Gastroesophageal sphincter (tissue), 4 donors: ENCODE results near the gene DHRS13. TPM values are rescaled to one million over a fixed set of nuclear protein-coding genes. Genes with fewer than 3 reads are reported as not detected.

Experiments
- ATAC-seq: fragments of 150-250 bp; one replicate; pipeline ENCODE4 v1.9.1; 2016; ENCODE audit warnings: mild to moderate bottlenecking, moderate library complexity
- H3K27ac ChIP-seq, 4 donors: fragments of 200-600 bp; sonication (generic) in 3 of 4; 1 replicate in 3 of 4; 2 replicates in 1 of 4; pipeline ENCODE4 v1.5.1; 2016 to 2019
- H3K27me3 ChIP-seq: fragments of 200-600 bp; sonication (generic); one replicate; pipeline ENCODE4 v1.5.1; 2019
- H3K36me3 ChIP-seq, 2 donors: fragments of 200-600 bp; sonication (generic); one replicate each; pipeline ENCODE4 v1.5.1; 2019; ENCODE audit warnings: control low read depth in 1 of 2
- H3K4me1 ChIP-seq, 3 donors: fragments of 200-600 bp; sonication (generic); 1 replicate in 2 of 3; 2 replicates in 1 of 3; pipeline ENCODE4 v1.5.1; 2016 to 2019; ENCODE audit warnings: control low read depth in 2 of 3
- H3K4me3 ChIP-seq, 2 donors: fragments of 200-600 bp; sonication (generic); one replicate each; pipeline ENCODE4 v1.5.1; 2019; ENCODE audit warnings: mild to moderate bottlenecking in 1 of 2, moderate library complexity in 1 of 2
- H3K9me3 ChIP-seq, 3 donors: fragments of 200-600 bp; sonication (generic); one replicate each; pipeline ENCODE4 v1.5.1; 2017 to 2019; ENCODE audit warnings: control low read depth in 2 of 3
- CTCF ChIP-seq, 4 experiments: fragments of 200-600 bp in 2 of 4; fragments of 450-650 bp in 2 of 4; sonication (generic) in 1 of 4; IDR thresholded peaks; one replicate each; pipeline ENCODE4 v1.5.1; 2017 to 2019; ENCODE audit warnings: antibody characterized with exemption in 4 of 4, mild to moderate bottlenecking in 2 of 4, moderate library complexity in 2 of 4
- EP300 ChIP-seq: sonication (generic); formaldehyde crosslinking; IDR thresholded peaks from one replicate; pipeline ENCODE4 v1.6.1; 2017; ENCODE audit warnings: antibody characterized with exemption, mild to moderate bottlenecking
- POLR2A ChIP-seq, 2 donors: fragments of 450-650 bp; IDR thresholded peaks; one replicate each; pipeline ENCODE4 v1.6.1; 2017; ENCODE audit warnings: antibody characterized with exemption in 2 of 2, mild to moderate bottlenecking in 2 of 2, moderate library complexity in 1 of 2
- POLR2AphosphoS5 ChIP-seq: sonication (generic); formaldehyde crosslinking; IDR thresholded peaks from one replicate; pipeline ENCODE4 v1.6.1; 2017; ENCODE audit warnings: antibody characterized with exemption
- WGBS, 2 donors: methylation state at CpG; one replicate each; pipeline ENCODE4 v1.1.5; 2018; ENCODE audit warnings: low coverage in 1 of 2; 5-methylcytosine and 5-hydroxymethylcytosine counted together
- total RNA-seq, 4 donors: library from RNA; depleted of rRNA; stranded (reverse); fragments of >200 nt; gene quantifications; one replicate each; pipeline ENCODE4 v1.1.0, GENCODE V29; 2016

The DHRS13 gene
- total RNA-seq, 4 donors from 2014 or later, result 3.9 to 6.5 (median 5.2) TPM

GRCh38 chr17:28916302-28916934 lies 13.5 kb upstream of the DHRS13 start:
- peak; percentile 65 for ATAC-seq

GRCh38 chr17:28912938-28913333 lies 10.1 kb upstream of the DHRS13 start:
- no peak overlapping the region for H3K4me3 ChIP-seq
- WGBS, 2 donors, result 100% methylated on average over 1 of the region's 6 CpGs; no CpG with 5 or more reads in 1 of the 2 donors
- TF ChIP-seq CTCF (IDR thresholded peaks at IDR 0.05) (no peak), EP300 (no peak), POLR2AphosphoS5 (no peak), POLR2A (IDR thresholded peaks at IDR 0.05) (no peak)
- H3K27me3 ChIP-seq, result no peaks in the 10 kb centered on the region
- H3K36me3 ChIP-seq, result peaks cover 3 to 97% of the 10 kb centered on the region in 2 donors
- no peak overlapping the region for H3K27ac ChIP-seq
- no peaks in the 10 kb centered on the region for H3K9me3 ChIP-seq
- ATAC-seq, result no peak
- H3K4me1 ChIP-seq, result peaks cover 7 to 29% (median 15%) of the 10 kb centered on the region in 3 donors

More at GRCh38 chr17:28916302-28916934, 13.5 kb upstream of the DHRS13 start:
- TF ChIP-seq EP300 (no peak), CTCF (IDR thresholded peaks at IDR 0.05) (peak; percentile 47 to 76 (median 66)), POLR2AphosphoS5 (no peak), POLR2A (IDR thresholded peaks at IDR 0.05) (no peak)
- Histone ChIP-seq H3K27ac (peak overlapping the region in 2 of 4 donors; percentile 11 to 24), H3K9me3 (no peaks in the 10 kb centered on the region), H3K4me1 (peaks cover 0 to 11% (median 0%) of the 10 kb centered on the region in 3 donors), H3K36me3 (peaks cover 3 to 100% of the 10 kb centered on the region in 2 donors), H3K27me3 (no peaks in the 10 kb centered on the region), H3K4me3 (no peak overlapping the region)
- WGBS, 2 donors, result 30 to 31% methylated on average over 5 to 6 of the region's 6 CpGs

- WGBS, 2 donors, result 54 to 93% methylated on average over 5 to 8 of the region's 20 CpGs
- Histone ChIP-seq H3K36me3 (peaks cover 3 to 97% of the 10 kb centered on the region in 2 donors), H3K4me1 (peaks cover 7 to 29% (median 18%) of the 10 kb centered on the region in 3 donors), H3K27me3 (no peaks in the 10 kb centered on the region), H3K9me3 (no peaks in the 10 kb centered on the region), H3K4me3 (no peak overlapping the region), H3K27ac (peak overlapping the region in 1 of 4 donors; percentile 12)
- TF ChIP-seq POLR2A (IDR thresholded peaks at IDR 0.05) (no peak), EP300 (no peak)
- ATAC-seq, result no peak
These were observed 9.5 kb upstream of the DHRS13 start for GRCh38 chr17:28912281-28912937.

- TF ChIP-seq CTCF (IDR thresholded peaks at IDR 0.05) (no peak), EP300 (no peak), POLR2A (IDR thresholded peaks at IDR 0.05) (no peak), POLR2AphosphoS5 (no peak)
- Histone ChIP-seq H3K27me3 (no peaks in the 10 kb centered on the region), H3K4me1 (peaks cover 7 to 32% (median 22%) of the 10 kb centered on the region in 3 donors), H3K36me3 (peaks cover 0 to 97% of the 10 kb centered on the region in 2 donors), H3K9me3 (no peaks in the 10 kb centered on the region), H3K4me3 (no peak overlapping the region), H3K27ac (peak overlapping the region in 1 of 4 donors; percentile 12)
- 82 to 90% methylated on average over 2 of the region's 13 CpGs for WGBS, 2 donors
- ATAC-seq, result no peak
These were observed 8.6 kb upstream of the DHRS13 start for GRCh38 chr17:28911411-28912045.

GRCh38 chr17:28910534-28910933 lies 7.7 kb upstream of the DHRS13 start:
- 71 to 75% methylated on average over 1 of the region's 1 CpG for WGBS, 2 donors
- H3K4me3 ChIP-seq, result no peak overlapping the region
- peaks cover 0 to 97% of the 10 kb centered on the region in 2 donors for H3K36me3 ChIP-seq
- no peaks in the 10 kb centered on the region for H3K27me3 ChIP-seq
- no peaks in the 10 kb centered on the region for H3K9me3 ChIP-seq
- TF ChIP-seq CTCF (IDR thresholded peaks at IDR 0.05), result no peak
- TF ChIP-seq POLR2AphosphoS5, result no peak
- TF ChIP-seq POLR2A (IDR thresholded peaks at IDR 0.05), result no peak
- TF ChIP-seq EP300, result no peak
- H3K27ac ChIP-seq, result no peak overlapping the region
- ATAC-seq, result no peak
- H3K4me1 ChIP-seq, result peaks cover 7 to 36% (median 22%) of the 10 kb centered on the region in 3 donors
